ENCODE data around the gene TMC5.
"Not testable (repeated sequence)": the region's sequence is repeated elsewhere in the genome, so short reads cannot be mapped to it uniquely, and the experiment has no call there.

The TMC5 gene

DNA sequence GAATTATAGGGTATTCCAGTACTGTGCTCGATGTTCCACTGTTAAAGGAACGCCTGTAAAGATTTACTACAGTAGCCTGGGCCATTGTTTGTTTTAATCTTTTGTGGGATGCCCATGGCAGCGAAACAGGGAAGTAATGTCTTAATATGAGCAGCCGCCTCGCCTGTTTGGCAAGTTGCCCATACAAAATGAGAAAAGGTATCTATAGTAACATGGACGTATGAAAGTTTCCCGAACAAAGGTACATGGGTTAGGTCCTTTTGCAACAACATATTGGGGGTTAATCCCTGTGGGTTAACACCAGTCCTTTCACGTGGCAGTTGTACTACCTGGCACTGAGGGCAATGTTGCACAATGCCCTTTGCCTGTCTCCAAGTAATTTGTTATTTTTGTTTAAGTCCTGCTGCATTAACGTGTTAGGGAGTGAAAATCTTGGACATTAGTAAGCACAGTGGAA, 21.1 kb upstream of the TMC5 start:
- DNase-seq (ENCODE audit: insufficient read length, low spot score) (no peak), FAIRE-seq (no peak)

DNA sequence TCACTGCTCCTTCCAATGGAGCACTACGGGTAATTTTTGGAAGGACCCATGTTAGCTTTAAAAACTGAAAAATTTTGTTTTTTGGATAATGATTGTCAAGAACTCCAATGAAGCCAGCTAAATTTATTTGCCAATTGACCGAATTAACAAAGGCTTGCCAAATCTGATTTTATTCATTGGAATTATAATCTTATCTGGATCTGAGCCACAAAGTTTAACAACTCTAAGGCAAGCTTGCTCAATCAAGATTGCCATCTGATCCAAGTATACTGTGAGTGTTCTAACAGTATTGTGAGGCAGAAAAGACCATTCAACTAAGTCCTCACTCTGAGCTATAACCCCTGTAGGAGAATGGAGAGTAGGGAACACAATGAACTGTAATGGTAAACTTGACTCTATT, 20.3 kb upstream of the TMC5 start:
- FAIRE-seq; DNase-seq (ENCODE audit: insufficient read length, low spot score): not testable (repeated sequence)

DNA sequence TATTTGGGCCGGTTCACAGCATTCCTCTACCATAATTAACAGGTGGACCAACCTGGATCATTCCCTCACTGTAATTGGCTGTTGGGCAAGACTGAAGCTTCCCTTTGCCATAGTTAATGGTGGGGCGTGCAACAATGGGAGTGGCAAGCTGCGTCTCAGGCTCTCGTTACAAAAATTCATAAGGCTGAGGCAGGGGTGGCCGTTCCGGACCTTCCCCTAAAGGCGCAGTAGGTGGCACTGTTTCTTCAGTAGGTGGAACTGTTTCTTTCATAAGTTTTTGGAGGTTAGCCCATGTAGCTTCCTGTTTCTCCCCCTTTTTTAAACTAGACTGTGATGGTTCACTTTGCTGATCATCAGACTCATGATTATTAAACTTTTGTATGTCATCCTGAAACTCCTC, 17.0 kb upstream of the TMC5 start:
- FAIRE-seq (no peak), DNase-seq (ENCODE audit: insufficient read length, low spot score) (no peak)

DNA sequence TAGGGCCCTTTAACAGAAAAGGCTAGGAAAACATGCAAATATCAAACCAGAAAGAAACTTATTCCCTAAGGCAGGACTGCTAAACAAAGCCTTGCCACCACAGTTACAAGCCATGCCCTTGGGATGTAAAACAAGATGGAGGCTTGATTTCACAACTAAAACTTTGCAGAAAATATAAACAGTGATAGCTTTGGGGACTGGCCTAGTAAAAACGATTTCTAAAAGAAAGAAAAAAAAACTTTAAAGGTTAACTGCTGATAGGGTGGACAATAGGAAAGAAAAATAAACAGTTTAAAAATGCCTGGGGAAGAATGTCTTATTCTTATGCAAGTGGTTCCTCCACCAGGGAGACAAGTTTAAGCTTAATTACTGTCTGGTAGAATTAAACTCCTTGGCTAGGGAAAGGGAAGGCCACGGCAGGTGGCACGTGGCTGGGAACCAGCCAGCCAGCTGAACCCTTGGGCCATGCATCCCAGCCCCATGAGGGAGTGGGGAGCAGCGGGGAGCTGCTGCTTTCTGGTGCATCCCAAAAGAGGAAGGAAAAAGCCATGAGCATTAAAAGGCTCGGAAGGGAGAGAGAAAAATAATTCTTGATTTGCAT, 10.7 kb upstream of the TMC5 start:
- no peak for FAIRE-seq
- DNase-seq (ENCODE audit: insufficient read length, low spot score) = no peak

DNA sequence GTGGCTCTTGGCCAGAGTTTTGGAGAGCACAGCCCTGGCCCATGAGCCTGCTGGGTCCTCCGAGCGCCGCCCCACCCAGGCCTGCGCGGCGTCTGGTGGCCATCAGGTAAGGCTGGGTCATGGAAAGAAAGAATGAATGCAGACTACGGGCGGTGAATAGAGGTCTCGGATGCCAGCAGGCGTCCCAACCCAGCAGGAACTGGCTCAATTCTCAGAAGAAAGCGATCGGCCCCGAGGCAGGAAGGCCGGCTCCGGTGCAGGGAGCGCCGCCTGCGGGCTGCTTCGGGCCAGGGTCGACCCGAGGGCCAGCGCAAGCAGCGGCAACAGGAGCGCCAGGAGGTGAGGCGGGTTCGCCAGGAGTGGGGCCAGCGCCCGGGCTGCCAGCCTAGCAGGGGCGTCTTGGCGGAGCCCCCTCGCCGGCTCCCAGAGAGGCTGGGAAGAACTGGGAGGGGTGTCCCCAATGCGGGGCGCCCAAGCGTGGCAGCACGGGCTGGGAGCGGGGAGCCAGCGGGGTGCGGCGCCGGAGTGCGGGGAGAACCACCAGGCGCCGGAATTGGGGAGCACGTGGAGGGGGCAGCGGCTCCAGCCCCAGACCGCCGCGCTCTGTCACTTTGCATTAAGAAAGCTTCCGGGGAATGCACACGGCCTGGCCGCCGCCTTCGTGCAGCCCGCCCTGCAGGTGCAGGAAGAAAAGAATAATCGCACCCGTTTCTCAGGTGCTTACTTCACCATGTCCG, 7.1 kb upstream of the TMC5 start:
- DNase-seq (ENCODE audit: insufficient read length, low spot score) (no peak), FAIRE-seq (no peak)

DNA sequence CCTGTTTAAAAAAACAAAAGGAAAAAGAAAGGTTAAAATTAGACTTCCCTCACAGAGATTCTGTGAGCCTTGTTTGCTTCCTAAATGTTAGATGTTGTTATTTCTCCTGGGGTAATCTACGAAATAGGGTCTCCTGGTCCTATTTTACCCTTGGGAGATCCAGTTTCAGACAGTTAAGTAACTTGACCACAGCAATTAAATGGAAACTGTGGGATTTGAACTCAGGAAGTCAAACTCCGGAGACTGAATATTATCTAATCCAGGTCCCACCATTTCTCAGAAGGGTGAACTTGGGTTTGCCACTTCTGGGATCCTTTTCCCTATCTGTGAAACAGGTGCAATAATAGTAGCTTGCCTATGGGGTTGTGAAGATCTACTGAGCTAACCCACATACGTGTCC, 6.4 kb upstream of the TMC5 start:
- FAIRE-seq (no peak), DNase-seq (ENCODE audit: insufficient read length, low spot score) (no peak)

DNA sequence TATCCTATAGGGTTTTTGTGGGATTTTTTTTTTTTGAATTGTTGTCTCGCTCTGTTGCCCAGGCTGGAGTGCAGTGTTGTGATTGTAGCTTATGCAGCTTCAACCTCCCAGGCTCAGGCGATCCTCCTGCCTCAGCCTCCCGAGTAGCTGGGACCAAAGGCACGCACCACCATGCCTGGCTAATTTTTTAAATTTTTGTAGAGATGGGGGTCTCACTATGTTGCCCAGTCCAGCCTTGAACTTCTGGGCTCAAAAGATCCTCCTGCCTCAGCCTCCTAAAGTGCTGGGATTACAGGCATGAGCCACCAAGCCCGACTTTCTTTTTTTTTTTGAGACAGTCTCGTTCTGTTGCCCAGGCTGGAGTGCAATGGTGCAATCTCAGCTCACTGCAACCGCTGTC, 5.6 kb upstream of the TMC5 start:
- FAIRE-seq; DNase-seq (ENCODE audit: insufficient read length, low spot score): not testable (repeated sequence)

DNA sequence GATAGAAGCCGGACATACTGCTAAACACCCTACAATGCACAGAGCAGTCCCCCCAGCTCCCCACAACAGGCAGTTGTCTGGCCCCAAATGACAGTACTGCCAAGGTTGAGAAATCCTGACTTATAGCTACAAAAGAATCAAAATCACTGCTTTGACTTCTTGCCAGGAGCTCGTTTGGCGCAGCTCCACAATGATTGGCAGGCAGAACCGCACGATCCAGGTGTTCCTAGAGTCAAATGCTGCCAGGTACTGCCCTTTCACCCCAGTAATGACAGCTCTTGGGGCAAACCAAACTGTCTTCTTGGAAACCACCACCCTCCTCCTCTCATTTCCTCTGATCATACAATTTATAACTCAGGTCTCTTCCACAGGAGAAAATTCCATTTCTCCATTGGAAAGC, 2.2 kb upstream of the TMC5 start:
- FAIRE-seq (no peak), DNase-seq (ENCODE audit: insufficient read length, low spot score) (no peak)

DNA sequence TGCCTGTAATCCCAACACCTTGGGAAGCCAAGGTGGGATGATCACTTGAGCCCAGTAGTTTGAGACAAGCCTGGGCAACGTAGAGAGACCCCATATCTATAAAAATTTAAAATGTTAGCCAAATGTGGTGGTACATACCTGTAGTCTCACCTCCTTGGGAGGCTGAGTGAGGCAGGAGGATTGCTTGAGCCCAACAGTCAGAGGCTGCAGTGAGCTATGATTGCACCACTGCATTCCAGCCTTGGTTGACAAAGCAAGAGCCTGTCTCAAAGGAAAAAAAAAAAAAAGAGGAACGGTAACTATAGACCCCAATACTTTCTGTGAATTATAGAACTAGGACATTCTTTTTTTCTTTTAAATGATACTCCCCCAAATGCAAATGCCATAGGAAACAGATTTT, 1.8 kb upstream of the TMC5 start:
- FAIRE-seq (no peak), DNase-seq (ENCODE audit: insufficient read length, low spot score) (no peak)

DNA sequence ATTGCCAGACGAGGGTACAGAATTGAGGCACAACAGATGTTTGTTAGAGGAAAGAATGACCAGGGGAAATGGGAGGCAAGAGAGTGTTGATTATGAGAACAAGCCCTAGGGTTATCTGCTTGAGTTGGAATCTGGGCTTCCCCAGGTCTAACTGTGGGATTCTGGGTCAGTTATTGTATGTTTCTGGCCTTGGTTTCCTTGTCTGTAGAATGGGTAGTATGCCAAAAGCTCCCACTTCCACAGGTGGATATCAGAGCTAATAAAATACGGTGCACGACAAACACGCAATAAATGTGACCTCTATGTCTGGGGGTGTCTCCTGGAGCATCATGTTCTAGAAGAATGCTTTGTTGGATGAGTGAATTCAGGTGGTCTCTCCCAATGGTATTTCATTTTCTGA, 517 bp downstream of the TMC5 start:
- no peak for FAIRE-seq
- no peak for DNase-seq (ENCODE audit: insufficient read length, low spot score)

DNA sequence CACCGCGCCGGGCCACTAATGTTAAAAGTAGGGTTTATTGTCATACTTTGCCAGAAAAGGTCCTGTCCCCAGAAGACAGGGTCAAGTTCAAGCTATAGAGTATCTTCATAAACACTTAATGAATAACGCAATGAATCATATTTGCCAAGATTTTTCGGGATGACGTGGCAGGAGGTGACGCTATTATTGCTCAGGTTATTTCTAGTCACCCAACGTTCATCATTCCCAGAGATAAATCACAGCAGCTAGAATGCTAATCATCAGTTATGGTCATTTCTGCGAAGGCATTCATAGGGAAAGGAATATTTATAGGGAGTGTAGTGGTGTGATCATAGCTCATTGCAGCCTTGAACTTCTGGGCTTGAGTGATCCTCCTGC, 2.0 kb downstream of the TMC5 start:
- DNase-seq (ENCODE audit: insufficient read length, low spot score) (peak; percentile 62), FAIRE-seq (no peak)

DNA sequence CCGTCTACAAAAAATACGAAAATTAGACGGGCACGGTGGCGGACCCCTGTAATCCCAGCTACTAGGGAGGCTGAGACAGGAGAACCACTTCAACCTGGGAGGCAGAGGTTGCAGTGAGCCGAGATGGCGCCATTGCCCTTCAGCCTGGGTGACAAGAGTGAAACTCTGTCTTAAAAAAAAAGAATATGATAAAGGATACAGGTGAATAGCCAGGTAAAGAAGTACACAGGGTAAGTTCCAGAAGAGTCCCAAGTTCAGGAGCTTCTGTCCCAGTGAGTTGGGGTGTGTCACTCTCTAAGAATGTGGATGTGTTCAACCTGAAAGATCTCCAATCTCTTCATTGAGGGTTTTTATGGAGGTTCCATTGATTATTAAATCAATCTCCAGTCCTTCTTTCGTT, 6.8 kb downstream of the TMC5 start:
- FAIRE-seq (no peak), DNase-seq (ENCODE audit: insufficient read length, low spot score) (no peak)

DNA sequence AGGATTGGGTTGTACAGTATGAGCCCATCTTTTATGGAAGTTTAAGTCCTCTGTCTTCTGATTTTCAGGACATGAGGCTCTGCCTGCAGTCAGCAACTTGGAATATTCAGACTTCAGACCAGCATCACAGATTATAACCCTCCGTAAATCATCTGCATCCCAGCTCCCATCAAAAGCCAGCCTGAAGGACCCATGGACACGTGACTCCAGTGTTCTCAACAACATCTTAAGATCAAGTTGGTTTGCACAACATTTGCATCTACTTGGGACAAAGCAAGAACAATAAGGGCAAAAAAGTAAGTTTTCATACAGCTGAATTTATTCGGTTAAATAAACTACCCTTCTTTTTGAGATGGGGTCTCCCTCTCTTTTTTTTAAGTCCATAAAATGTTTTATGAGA, 12.7 kb downstream of the TMC5 start:
- no peak for FAIRE-seq
- DNase-seq (ENCODE audit: insufficient read length, low spot score) = no peak

DNA sequence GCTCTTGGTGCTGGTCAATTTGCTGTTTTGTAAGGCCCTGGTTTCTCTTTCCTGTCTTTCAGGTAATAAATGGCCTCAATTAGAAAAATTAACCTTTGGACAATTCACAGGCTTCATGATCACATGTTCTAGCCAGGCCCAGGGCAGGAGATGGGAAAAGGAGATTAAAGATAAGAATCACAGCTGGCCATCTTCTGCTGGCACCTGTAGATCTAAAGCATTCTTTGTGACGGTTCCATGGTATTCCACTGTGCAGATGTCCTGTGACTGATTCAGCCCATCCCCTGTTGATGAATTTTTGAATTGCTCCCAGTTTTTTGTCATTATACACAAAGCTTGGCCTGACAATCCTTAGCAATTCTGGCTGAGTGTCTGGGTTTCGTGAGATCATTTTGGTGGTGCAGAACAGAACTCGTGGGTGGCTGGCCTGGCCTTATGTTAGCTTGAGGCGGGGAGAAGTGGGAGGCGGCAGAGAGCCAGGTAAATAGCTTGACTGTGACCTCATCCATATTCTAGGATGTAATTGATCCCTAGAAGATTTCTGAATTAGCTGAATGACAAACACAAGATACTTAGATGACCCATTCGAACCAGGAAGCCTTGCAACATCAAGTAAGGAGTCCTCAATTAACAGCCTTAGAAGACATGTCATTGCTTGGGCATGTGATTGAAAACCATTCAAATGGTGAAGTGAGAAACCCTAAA, 14.1 kb downstream of the TMC5 start:
- FAIRE-seq = no peak
- no peak for DNase-seq (ENCODE audit: insufficient read length, low spot score)

DNA sequence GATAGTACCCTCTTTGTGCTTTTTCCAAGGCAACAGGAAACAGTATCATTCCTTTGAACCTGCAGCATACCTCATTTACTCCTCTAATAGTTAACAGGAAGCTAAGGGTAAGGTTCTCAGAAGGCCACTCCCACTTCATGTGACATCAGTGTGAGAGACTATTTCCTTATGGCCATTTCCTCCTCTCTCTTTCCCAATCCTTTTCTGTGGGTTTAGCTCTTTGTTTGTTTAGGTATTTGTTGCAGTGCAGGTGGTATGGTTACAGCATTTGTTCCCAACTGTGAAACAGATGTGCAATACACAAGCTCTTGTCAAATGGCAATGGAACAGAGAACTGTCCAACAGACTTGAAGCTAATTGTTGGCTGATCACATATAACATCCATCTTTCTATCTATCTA, 14.7 kb downstream of the TMC5 start:
- no peak for DNase-seq (ENCODE audit: insufficient read length, low spot score)

DNA sequence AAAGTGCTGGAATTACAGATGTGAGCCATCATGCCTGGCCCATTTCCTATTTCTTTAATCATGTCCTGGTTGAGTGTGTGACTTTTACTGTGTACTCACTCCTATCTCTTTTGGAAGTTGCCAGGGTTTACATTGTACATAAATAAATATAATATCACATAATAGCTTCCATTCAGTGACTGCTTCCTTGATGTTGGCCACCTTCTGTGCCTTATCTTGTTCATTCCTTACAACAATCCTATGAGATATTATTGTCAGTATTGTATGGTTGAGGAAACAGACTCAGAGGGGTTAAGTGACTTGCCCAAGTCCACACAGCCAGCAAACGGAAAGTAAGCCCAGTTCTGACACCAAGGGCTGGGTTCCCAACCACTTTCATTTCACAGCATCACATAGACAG, 16.9 kb downstream of the TMC5 start:
- DNase-seq (ENCODE audit: insufficient read length, low spot score) (no peak), FAIRE-seq (no peak)

More for the DNA sequence above, 14.7 kb downstream of the TMC5 start:
- FAIRE-seq = no peak

DNA sequence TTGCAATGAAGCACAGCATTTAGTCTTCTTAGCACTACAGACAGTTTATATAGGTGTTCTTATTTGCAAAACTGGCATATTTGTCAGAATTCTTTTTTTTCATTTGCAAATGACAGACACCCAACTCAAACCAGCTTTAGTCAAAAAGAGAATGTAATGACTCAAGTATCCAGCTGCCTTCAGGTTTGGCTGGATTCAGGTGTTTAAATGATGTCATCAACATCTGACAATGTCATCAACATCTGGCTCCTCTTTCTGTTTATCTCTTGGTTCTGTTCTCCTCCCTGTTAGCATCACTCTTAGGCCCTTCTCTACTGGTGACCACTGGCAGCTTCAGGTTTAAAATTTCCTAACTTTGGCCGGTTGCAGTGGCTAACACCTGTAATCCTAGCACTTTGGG, 18.9 kb downstream of the TMC5 start:
- FAIRE-seq = no peak

DNA sequence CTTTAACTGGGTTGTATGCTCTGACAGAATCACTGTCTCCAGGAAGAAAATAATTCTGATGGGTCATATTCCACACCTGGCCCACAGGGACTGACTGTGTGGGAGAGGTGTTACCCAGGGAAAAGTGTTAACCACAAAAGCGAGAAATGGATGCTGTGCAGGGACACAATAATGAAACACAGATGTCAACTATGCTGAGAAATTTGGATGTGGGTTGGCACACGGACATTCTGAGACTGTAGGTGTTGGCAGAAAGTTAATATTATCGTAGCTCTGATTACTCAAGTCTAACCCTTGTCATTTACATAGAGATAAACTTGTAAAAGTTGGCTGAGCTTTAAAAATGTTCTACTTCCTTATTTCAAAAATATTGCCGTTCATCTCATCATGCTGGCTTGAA, 19.6 kb downstream of the TMC5 start:
- no peak for FAIRE-seq

More for the DNA sequence above, 18.9 kb downstream of the TMC5 start:
- no peak for DNase-seq (ENCODE audit: insufficient read length, low spot score)

DNA sequence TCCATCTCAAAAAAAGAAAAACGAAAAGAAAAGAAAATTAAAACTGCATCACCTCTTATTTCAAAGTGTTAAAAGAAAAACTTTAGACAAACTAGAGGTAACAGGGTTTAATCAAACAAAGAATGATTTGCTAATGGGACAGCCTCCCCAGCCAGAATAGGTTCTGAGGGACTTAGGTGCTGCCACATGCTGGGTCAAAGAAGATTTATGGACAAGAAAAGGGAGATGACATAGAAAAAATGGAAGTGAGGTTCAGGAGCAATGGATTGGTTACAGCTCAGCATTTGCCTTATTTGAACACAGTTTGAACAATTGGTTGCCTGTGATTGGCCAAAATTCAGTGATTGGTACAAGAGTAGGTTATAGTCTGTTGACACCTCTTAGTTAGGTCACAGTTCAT, 21.1 kb downstream of the TMC5 start:
- DNase-seq (ENCODE audit: insufficient read length, low spot score) = no peak
- no peak for FAIRE-seq

More for the DNA sequence above, 19.6 kb downstream of the TMC5 start:
- no peak for DNase-seq (ENCODE audit: insufficient read length, low spot score)

DNA sequence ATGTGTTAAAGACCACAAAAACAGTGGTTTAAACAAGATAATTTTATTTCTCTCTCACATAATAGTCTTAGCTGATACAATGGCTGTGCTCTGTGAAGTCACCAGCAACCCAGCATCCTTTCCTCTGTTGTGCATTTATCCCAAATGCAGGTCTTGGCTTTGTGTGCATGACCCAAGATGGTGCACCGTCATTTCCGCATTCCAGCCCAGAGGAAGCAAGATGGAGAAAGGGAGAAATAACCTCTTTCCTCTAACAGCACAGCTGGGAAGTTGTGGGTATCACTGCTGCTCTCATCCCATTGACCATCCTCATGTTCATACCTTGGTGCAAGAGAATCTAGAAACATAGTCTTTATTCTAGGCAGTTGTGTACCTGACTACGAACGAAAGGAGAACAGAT, 21.8 kb downstream of the TMC5 start:
- FAIRE-seq = no peak
- no peak for DNase-seq (ENCODE audit: insufficient read length, low spot score)

DNA sequence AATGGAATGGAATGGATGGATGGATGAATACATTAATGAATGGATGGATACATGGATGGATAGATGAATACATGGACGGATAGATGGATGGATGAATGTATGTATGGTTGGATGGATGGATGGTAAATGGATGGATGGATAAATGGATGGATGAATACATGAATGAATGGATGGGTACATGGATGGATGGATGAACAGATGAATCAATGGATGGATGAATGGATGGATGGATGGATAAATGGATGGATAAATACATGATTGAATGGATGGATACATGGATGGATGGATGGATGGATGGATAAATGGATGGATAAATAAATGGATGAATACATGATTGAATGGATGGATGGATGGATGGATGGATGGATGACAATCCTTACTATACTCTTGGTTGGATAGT, 26.0 kb downstream of the TMC5 start:
- FAIRE-seq (no peak), DNase-seq (ENCODE audit: insufficient read length, low spot score) (no peak)

DNA sequence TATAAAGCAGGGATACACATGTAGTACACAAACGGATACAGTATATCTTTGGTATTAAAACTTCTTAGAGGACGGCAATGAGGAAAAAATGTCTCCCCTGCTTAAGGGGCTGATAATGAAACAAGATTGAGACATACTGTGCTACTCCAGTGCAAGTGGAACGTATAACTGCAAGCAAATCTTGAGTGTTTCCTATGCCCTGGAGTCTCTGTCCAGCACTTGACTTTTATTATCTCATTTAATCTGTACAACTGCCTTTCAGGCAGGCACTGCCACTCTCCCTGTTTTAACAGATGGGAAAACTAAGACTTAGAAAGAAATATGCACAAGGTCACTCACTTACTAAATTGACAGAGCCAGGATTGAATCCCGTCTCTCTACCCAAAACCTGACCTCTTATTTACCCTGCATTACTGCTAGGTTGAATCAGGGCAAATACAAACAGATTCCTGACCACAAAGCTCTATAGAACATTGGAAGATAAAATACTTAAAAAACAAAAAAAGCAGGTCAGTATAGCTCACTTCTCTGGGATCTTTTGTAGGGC, 28.7 kb downstream of the TMC5 start:
- no peak for FAIRE-seq
- no peak for DNase-seq (ENCODE audit: insufficient read length, low spot score)
